Measurements from ENCODE around the gene MAP3K12. TPM values are rescaled to one million over a fixed set of nuclear protein-coding genes. Genes with fewer than 3 reads are reported as not detected.

MAP3K12 gene
- total and polyA plus RNA-seq, 2 of the 4 experiments (the other 2 are of a cell fraction), result 29.0 to 52.5 TPM

DNA sequence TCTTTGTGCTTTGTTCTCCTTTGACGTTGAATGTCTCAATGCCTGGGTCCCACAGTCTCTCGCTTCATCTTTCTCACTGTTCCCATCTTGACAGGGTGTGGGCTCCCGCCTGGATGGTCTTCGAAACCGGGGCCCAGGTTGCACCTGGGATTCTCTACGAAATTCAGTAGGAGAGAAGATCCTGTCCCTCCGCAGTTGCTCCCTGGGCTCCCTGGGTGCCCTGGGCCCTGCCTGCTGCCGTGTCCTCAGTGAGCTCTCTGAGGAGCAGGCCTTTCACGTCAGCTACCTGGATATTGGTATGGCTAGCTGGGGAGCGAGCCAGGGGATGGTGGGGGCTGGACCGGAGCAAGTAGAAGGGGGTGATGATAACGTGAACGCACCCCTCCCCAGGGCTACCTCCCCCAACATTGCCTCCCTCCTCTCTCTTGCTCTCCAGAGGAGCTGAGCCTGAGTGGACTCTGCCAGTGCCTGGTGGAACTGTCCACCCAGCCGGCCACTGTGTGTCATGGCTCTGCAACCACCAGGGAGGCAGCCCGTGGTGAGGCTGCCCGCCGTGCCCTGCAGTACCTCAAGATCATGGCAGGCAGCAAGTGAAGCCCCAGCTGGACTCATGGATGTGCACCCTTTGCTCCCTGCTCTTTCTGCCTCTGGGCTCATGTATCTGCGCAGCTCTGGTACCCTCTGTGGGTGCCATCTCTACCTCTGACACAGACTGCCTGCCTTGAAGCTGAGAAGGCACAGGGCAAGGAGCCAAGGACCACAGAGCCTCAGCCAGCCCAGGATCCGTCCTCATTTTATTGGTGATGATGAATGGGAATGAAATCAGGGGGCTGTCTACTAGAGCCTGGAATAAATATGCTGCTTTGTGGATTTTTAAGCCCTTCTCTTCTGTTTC lies 6.5 kb upstream of the MAP3K12 start:
- H2AK9ac ChIP-seq (replicated peaks; ENCODE audit: low read depth, low read length, poor library complexity), result peak overlapping the region; percentile 82
- DNase-seq (no peak), ATAC-seq (ENCODE audit: low read depth) (no peak)
- H3K79me1 ChIP-seq (ENCODE audit: low read depth in 1 of 2, low read length in 2 of 2), result peaks cover 8 to 44% of the 10 kb centered on the region in 2 experiments; a peak in 3 of 4 replicates
- dilution Hi-C loops (cut with HindIII; ENCODE audit: low sequenced_read_pairs, unreplicated experiment) (no loop called here), intact Hi-C loops (cut with micrococcal nuclease) (loop anchor here (5.0 kb wide), 1 partner anchor 294 kb away; no protein-coding TSS in a partner anchor), in situ Hi-C loops (cut with MboI; ENCODE audit: low sequenced_read_pairs) (loop anchor here (10.0 kb wide), 1 partner anchor 181 kb away; the partner anchor contains the start of gene AAAS)
- no peak overlapping the region for H2BK20ac ChIP-seq (ENCODE audit: low read depth, low read length)
- H3K4me2 ChIP-seq (ENCODE audit: low read depth, low read length), result no peak overlapping the region
- no peak overlapping the region for H3K9ac ChIP-seq (ENCODE audit: low read depth, low read length)
- H2BK15ac ChIP-seq (ENCODE audit: low read depth, low read length), result no peak overlapping the region
- H2BK120ac ChIP-seq (ENCODE audit: low read depth, low read length), result no peak overlapping the region
- no peak overlapping the region for H3K4ac ChIP-seq (ENCODE audit: low read depth, low read length)
- no peak overlapping the region for H4K5ac ChIP-seq (ENCODE audit: low read depth, low read length)
- no peak overlapping the region for H3K18ac ChIP-seq (ENCODE audit: low read depth, low read length)
- H3K14ac ChIP-seq (replicated peaks; ENCODE audit: low read depth, low read length), result no peak overlapping the region
- no peak overlapping the region for H3K23ac ChIP-seq (ENCODE audit: low read depth, low read length)
- H3K4me3 ChIP-seq (ENCODE audit: insufficient read depth, low read depth, low read length), result no peak overlapping the region
- H2BK5ac ChIP-seq (ENCODE audit: low read depth, low read length, poor library complexity, severe bottlenecking), result peak overlapping the region; percentile 63
- POLR2A ChIA-PET (ENCODE audit: unreplicated experiment), result no interaction called here
- H3K4me1 ChIP-seq (ENCODE audit: control insufficient read depth, insufficient read depth, low read length), result peaks cover 7% of the 10 kb centered on the region
- H3K36me3 ChIP-seq (ENCODE audit: control insufficient read depth, insufficient read depth, low read length), result peaks cover 30% of the 10 kb centered on the region
- no peak overlapping the region; the same call in 1 of the 2 replicates for H2AK5ac ChIP-seq (ENCODE audit: low read depth, low read length)
- peak overlapping the region; percentile 30 for H2AFZ ChIP-seq (replicated peaks; ENCODE audit: low read length, poor library complexity)
- H3K9me1 ChIP-seq (ENCODE audit: insufficient read depth, low read length), result peaks cover 8% of the 10 kb centered on the region
- WGBS, 2 experiments (ENCODE audit: extremely low coverage in 2 of 2, insufficient read length in 1 of 2), result 86% methylated on average over 11 of the region's 19 CpGs; no CpG with 5 or more reads in 1 of the 2 experiments
- no peak overlapping the region for H3K27ac ChIP-seq (ENCODE audit: insufficient read depth, low read length)
- CTCF ChIA-PET, result no interaction called here
- H4K20me1 ChIP-seq (ENCODE audit: insufficient read depth, low read length), result no peaks in the 10 kb centered on the region
- no TSS peak for BruUV-seq (replicated peaks)
- no peaks in the 10 kb centered on the region for H3K9me3 ChIP-seq (ENCODE audit: control insufficient read depth, insufficient read depth, low read length)
- H3K27me3 ChIP-seq (ENCODE audit: control insufficient read depth, insufficient read depth, low read length), result no peaks in the 10 kb centered on the region
- no peak overlapping the region for H4K91ac ChIP-seq (ENCODE audit: insufficient read depth, low read depth, low read length)
- no peak overlapping the region for H4K8ac ChIP-seq (ENCODE audit: low read depth in 2 of 2, low read length in 2 of 2)
- H3K56ac ChIP-seq (ENCODE audit: extremely low read depth, insufficient read depth, low read length), result no peak overlapping the region
- no peak for TF ChIP-seq MAZ (IDR thresholded peaks at IDR 0.05; ENCODE audit: borderline replicate concordance, low read depth, low read length)
- no peak for TF ChIP-seq BHLHE40 (IDR thresholded peaks at IDR 0.05; ENCODE audit: low read depth, low read length)
- TF ChIP-seq CHD1 (IDR thresholded peaks at IDR 0.05; ENCODE audit: low read depth, low read length), result no peak
- no peak for TF ChIP-seq FOS (IDR thresholded peaks at IDR 0.05; ENCODE audit: low read depth, low read length)
- no peak for TF ChIP-seq POLR2A (IDR thresholded peaks at IDR 0.05; ENCODE audit: low read depth, low read length)
- TF ChIP-seq RFX5 (IDR thresholded peaks at IDR 0.05; ENCODE audit: low read depth, low read length), result no peak
- no peak for TF ChIP-seq MXI1 (IDR thresholded peaks at IDR 0.05; ENCODE audit: borderline replicate concordance, low read depth, low read length)
- no peak for TF ChIP-seq MAFK (IDR thresholded peaks at IDR 0.05; ENCODE audit: low read depth, low read length)
- TF ChIP-seq CTCF (conservative IDR thresholded peaks at IDR 0.05; ENCODE audit: low read depth, low read length), result no peak
- TF ChIP-seq RAD21 (IDR thresholded peaks at IDR 0.05; ENCODE audit: low read length), result no peak
- no peak for TF ChIP-seq CEBPB (IDR thresholded peaks at IDR 0.05; ENCODE audit: low read depth, low read length)
- no peak for TF ChIP-seq NFE2L2 (IDR thresholded peaks at IDR 0.05; ENCODE audit: low read depth, low read length)
- TF ChIP-seq SMC3 (IDR thresholded peaks at IDR 0.05; ENCODE audit: low read depth, low read length), result no peak
- no peak for TF ChIP-seq ELK1 (IDR thresholded peaks at IDR 0.05; ENCODE audit: borderline replicate concordance, low read depth, low read length)
- TF ChIP-seq RCOR1 (IDR thresholded peaks at IDR 0.05; ENCODE audit: insufficient replicate concordance, low read length), result no peak

Measured in IMR-90 (cell line).